MCF 10A (cell line): ENCODE results near the gene ITPA. TPM values are rescaled to one million over a fixed set of nuclear protein-coding genes. Genes with fewer than 3 reads are reported as not detected.

Source experiments
- BruUV-seq: library from RNA; stranded (reverse); fragments of 400-500 nt; replicated peaks from 2 replicates; lab custom pipeline; 2021; lab: Mats Ljungman, UMichigan
- CTCF ChIA-PET: fragments of 300-600 bp; sonication (Branson Sonifier 250); formaldehyde crosslinking; extraction: SDS; loops from one replicate; lab custom pipeline; 2021; ENCODE audit warnings: antibody characterized with exemption, inconsistent platforms; lab: Yijun Ruan, JAX
- POLR2A ChIA-PET: fragments of 300-600, 350-650 bp; sonication (Branson Sonifier 250); formaldehyde crosslinking; extraction: SDS; loops from one replicate; lab custom pipeline; 2020; ENCODE audit warnings: antibody characterized with exemption, inconsistent platforms; lab: Yijun Ruan, JAX
- DNase-seq: peaks from one replicate; pipeline ENCODE4 v3.0.0-alpha.2; 2018; ENCODE audit not compliant: unreplicated experiment
- H3K27ac Mint-ChIP-seq: one replicate; pipeline ENCODE4 v1.8.0; 2022; ENCODE audit warnings: mild to moderate bottlenecking, low read depth, mixed read lengths; ENCODE audit not compliant: unreplicated experiment
- H3K27me3 Mint-ChIP-seq: one replicate; pipeline ENCODE4 v1.8.0; 2022; ENCODE audit warnings: mixed read lengths; ENCODE audit not compliant: insufficient read depth, unreplicated experiment
- H3K36me3 Mint-ChIP-seq: one replicate; pipeline ENCODE4 v1.8.0; 2022; ENCODE audit warnings: mild to moderate bottlenecking, moderate library complexity, mixed read lengths; ENCODE audit not compliant: insufficient read depth, unreplicated experiment
- H3K4me1 Mint-ChIP-seq: one replicate; pipeline ENCODE4 v1.8.0; 2022; ENCODE audit warnings: mixed read lengths; ENCODE audit not compliant: insufficient read depth, unreplicated experiment
- H3K4me3 Mint-ChIP-seq: one replicate; pipeline ENCODE4 v1.8.0; 2022; ENCODE audit warnings: mild to moderate bottlenecking, moderate library complexity, mixed read lengths; ENCODE audit not compliant: unreplicated experiment
- H3K9me3 Mint-ChIP-seq: one replicate; pipeline ENCODE4 v1.8.0; 2022; ENCODE audit warnings: mixed read lengths; ENCODE audit not compliant: unreplicated experiment
- intact Hi-C: fragments of 100-400 bp; cut with micrococcal nuclease; formaldehyde crosslinking; loops from 2 replicates; pipeline ENCODE4 v1.14.1; 2022
- total RNA-seq: library from RNA; stranded (reverse); gene quantifications from 2 replicates; pipeline ENCODE4 v1.2.3, GENCODE V29; 2022
- TF ChIP-seq, protein P1 (sequence below): fragments of 200-600 bp; IDR thresholded peaks from one replicate; pipeline ENCODE4 v1.8.0; 2022; ENCODE audit warnings: antibody characterized with exemption, mild to moderate bottlenecking; ENCODE audit not compliant: unreplicated experiment

ITPA gene
- total RNA-seq, 1 experiment from 2014 or later: 97.1 TPM

GRCh38 chr20:3164763-3165410, 44.4 kb upstream of the ITPA start:
- DNase-seq: no peak
- ChIA-PET CTCF (interaction anchor here (0.6 to 1.1 kb wide), 3 partner anchors 11 to 18 kb away, joined by 3 to 4 read pairs (median 3); no protein-coding TSS in a partner anchor), POLR2A (no interaction called here)
- H3K4me3 Mint-ChIP-seq: no peak overlapping the region
- no peaks in the 10 kb centered on the region for H3K4me1 Mint-ChIP-seq
- no peaks in the 10 kb centered on the region for H3K9me3 Mint-ChIP-seq
- TF ChIP-seq, protein P1, sequence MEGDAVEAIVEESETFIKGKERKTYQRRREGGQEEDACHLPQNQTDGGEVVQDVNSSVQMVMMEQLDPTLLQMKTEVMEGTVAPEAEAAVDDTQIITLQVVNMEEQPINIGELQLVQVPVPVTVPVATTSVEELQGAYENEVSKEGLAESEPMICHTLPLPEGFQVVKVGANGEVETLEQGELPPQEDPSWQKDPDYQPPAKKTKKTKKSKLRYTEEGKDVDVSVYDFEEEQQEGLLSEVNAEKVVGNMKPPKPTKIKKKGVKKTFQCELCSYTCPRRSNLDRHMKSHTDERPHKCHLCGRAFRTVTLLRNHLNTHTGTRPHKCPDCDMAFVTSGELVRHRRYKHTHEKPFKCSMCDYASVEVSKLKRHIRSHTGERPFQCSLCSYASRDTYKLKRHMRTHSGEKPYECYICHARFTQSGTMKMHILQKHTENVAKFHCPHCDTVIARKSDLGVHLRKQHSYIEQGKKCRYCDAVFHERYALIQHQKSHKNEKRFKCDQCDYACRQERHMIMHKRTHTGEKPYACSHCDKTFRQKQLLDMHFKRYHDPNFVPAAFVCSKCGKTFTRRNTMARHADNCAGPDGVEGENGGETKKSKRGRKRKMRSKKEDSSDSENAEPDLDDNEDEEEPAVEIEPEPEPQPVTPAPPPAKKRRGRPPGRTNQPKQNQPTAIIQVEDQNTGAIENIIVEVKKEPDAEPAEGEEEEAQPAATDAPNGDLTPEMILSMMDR: no peak
- H3K27ac Mint-ChIP-seq: no peak overlapping the region
- BruUV-seq: no TSS peak
- H3K36me3 Mint-ChIP-seq: peaks cover 4% of the 10 kb centered on the region
- intact Hi-C loops: no loop called here
- H3K27me3 Mint-ChIP-seq: no peaks in the 10 kb centered on the region

- CTCF ChIA-PET: no interaction called here
Observed at GRCh38 chr20:3165473-3166337, 43.6 kb upstream of the ITPA start.

GRCh38 chr20:3166338-3166912, 42.9 kb upstream of the ITPA start:
- Mint-ChIP-seq H3K4me1 (no peaks in the 10 kb centered on the region), H3K9me3 (no peaks in the 10 kb centered on the region), H3K27ac (no peak overlapping the region), H3K4me3 (no peak overlapping the region), H3K27me3 (no peaks in the 10 kb centered on the region), H3K36me3 (no peaks in the 10 kb centered on the region)
- ChIA-PET POLR2A (interaction anchor here (0.6 kb wide), 1 partner anchor 1826 kb away, joined by 3 read pairs; no protein-coding TSS in a partner anchor), CTCF (no interaction called here)
- intact Hi-C loops: no loop called here
- DNase-seq: no peak
- TF ChIP-seq, protein P1: no peak
- BruUV-seq: no TSS peak

More at GRCh38 chr20:3165473-3166337, 43.6 kb upstream of the ITPA start:
- TF ChIP-seq, protein P1: no peak
- Mint-ChIP-seq H3K27ac (no peak overlapping the region), H3K27me3 (no peaks in the 10 kb centered on the region), H3K4me3 (no peak overlapping the region), H3K4me1 (no peaks in the 10 kb centered on the region), H3K36me3 (no peaks in the 10 kb centered on the region), H3K9me3 (no peaks in the 10 kb centered on the region)
- no peak for DNase-seq
- POLR2A ChIA-PET: no interaction called here
- no TSS peak for BruUV-seq
- intact Hi-C loops: no loop called here

DNA sequence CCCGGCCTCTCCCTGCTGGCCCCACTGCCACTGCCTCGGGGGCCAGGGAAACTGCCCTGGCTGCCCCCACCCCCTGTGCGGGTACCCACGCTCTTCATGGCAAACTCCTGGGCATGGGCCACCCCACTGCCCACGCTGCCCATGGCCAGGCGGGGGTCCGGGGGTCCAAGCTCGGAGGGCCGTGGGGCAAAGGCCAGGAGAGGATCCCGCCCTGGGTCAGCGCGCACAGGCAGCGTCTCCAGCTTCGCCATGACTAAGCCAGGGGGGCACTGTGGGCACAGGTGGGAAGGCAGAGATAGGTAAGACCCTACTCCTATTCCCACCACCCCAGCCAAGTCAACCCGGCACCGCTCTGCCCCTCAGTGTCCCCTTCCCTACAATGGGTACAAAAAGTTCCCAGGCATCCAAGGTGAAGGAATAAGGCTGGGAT, 42.4 kb upstream of the ITPA start:
- intact Hi-C loops: no loop called here
- Mint-ChIP-seq H3K4me3 (no peak overlapping the region), H3K36me3 (no peaks in the 10 kb centered on the region), H3K27me3 (no peaks in the 10 kb centered on the region), H3K9me3 (no peaks in the 10 kb centered on the region), H3K27ac (no peak overlapping the region), H3K4me1 (no peaks in the 10 kb centered on the region)
- TF ChIP-seq, protein P1: no peak
- DNase-seq: no peak
- BruUV-seq: no TSS peak
- ChIA-PET POLR2A (interaction anchor here (0.6 kb wide), 2 partner anchors 23 to 1827 kb away, joined by 3 read pairs; no protein-coding TSS in a partner anchor), CTCF (no interaction called here)
